ENCODE results near the gene CHID1.

Gene CHID1

DNA sequence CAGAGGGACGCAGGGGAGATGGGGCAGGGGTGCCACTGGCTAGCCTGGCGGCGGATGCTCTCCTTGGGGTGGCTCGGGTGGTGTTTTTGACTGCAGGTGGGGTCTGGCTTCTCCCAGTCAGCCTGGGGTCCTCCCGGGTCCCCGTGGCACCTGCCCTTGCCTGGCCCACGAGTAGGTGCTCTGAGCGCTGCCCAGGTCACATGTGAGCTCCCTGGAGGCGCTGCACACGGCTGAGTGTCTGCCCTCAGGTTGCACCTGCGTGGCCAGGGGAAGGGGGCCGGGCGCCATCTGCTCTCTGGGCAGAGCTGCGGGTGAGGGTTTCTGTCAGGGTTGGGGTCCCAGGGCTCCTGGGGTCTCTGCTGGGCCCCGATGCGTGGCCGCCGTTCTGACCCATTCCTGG, 62.7 kb downstream of the CHID1 start:
- peaks cover 0 to 12% of the 10 kb centered on the region in 2 donors for H3K27me3 Mint-ChIP-seq
- H3K9me3 Mint-ChIP-seq: no peaks in the 10 kb centered on the region
- ATAC-seq (replicated peaks): no peak
- H3K4me1 Mint-ChIP-seq (ENCODE audit: low read depth in 2 of 2): peaks cover 8% of the 10 kb centered on the region in 2 donors
- H3K4me3 Mint-ChIP-seq: peak overlapping the region in 1 of 2 donors; percentile 77
- no peak for DNase-seq
- H3K36me3 Mint-ChIP-seq (ENCODE audit: insufficient read depth): peaks cover 11% of the 10 kb centered on the region
- no peak overlapping the region for H3K27ac Mint-ChIP-seq

DNA sequence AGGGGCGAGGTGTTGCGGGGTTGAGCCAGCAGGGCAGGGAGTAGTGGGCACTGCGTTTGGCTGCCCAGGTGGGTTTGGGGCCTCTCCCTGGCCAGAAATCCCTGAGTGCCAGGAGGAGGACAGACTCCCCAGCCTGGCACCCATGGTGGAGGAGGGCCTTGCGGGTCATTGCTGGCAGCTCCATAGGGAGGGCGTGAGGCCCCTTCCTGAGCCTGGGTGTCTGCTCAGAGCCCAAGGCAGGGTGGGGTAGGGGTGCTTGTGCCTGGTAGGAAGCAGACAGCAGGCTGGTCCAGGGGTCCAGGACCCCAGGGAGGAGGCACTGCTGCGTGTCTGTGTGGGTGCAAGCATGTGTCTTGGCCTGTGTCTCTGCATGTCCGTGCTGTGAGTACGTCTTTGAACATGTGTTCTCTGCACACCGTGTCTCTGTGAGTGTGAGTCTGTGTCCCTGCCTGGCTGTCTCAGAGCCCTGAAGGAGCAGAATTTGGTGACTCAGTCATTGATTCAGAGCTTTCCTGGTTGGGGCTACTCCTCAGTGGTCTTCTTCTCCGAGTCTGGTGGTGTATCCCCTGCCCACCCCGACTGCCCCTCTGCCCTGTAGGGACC, 64.0 kb downstream of the CHID1 start:
- ATAC-seq (replicated peaks) (no peak), DNase-seq (no peak)
- H3K4me1 Mint-ChIP-seq (ENCODE audit: low read depth in 2 of 2): peaks cover 8% of the 10 kb centered on the region in 2 donors
- no peak overlapping the region for H3K4me3 Mint-ChIP-seq
- H3K27me3 Mint-ChIP-seq: peaks cover 0 to 12% of the 10 kb centered on the region in 2 donors
- H3K9me3 Mint-ChIP-seq: no peaks in the 10 kb centered on the region
- H3K36me3 Mint-ChIP-seq (ENCODE audit: insufficient read depth): peaks cover 9% of the 10 kb centered on the region
- H3K27ac Mint-ChIP-seq: no peak overlapping the region

DNA sequence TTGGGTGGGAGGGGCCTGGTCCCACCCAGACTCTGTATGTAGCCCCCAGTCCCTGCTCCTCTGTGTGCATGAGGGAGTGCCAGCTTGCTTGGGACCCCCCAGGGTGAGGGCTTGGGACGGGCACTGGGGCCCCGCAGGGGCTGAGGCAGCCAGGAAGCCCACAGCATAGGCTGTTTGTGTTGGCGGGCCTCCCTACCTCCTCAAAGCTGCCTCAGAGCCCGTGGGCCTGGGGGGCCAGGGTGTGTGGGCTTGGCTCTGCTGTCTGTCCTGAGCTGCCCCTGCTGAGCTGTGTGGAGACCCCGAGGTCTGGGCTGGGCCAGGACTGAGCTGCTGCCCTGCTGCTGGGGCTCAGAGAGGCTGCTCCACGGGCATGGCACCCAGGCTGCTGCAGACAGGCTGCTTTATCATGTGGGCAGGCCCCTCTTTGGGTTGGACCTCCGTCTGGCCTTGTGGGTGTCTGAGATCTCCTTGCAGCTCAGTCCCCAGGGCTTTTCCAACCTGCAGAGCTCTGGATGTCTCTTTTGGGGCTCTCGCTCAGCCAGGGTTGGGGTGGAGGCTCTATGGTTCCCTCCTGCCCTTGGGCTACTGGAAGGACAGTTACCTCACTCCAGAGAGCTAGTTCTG, 64.6 kb downstream of the CHID1 start:
- Mint-ChIP-seq H3K36me3 (ENCODE audit: insufficient read depth) (peaks cover 9% of the 10 kb centered on the region), H3K9me3 (no peaks in the 10 kb centered on the region), H3K4me1 (ENCODE audit: low read depth in 2 of 2) (peaks cover 12 to 13% of the 10 kb centered on the region in 2 donors), H3K27me3 (peaks cover 0 to 12% of the 10 kb centered on the region in 2 donors), H3K27ac (no peak overlapping the region), H3K4me3 (no peak overlapping the region)
- DNase-seq: no peak
- ATAC-seq (replicated peaks): no peak

DNA sequence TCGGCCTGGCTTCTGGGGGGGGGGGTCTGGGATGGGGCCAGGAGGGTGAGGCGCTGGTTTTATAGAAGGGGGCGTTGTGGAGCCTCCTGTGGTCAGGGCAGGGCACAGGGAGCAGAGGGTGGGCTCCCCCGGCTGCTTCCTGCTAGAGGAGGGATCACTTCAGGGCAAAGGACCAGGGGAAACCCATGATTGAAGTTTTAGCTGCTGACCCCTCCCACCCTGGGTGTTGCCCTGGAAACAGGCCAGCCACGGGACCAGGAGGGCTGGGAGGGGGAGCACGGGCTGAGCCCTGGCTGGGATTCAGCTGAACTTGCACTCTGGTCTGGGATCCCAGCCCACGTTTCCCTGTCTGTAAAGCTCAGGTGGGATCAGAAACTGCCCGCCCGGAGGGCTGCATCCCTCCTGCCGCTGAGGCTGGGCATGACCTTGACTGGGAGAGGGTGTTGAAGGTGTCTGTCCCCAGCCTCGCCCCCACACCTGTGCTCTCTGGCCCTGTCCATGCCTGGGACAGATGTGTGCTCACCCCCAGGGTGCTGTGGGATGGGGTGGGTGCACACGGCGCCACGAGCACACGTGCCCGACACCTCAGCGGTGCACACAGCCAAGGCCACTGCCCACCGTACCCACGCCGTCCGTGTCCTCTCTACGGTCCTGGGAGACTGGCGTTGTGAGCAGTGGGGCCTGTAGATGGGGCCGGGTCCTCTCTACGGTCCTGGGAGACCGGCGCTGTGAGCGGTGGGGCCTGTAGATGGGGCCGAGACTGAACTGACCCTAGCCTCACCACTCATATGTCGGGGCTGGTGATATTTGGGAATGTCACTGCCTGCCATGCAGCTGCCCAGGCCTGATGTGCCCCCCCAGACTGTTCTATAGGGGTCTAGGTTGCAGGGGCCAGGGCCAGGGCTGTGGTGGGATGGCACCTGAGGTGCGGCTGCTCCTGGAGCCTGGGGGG, 65.6 kb downstream of the CHID1 start:
- no peak for ATAC-seq (replicated peaks)
- DNase-seq: no peak
- no peaks in the 10 kb centered on the region for H3K9me3 Mint-ChIP-seq
- H3K27ac Mint-ChIP-seq: no peak overlapping the region
- peaks cover 21 to 22% of the 10 kb centered on the region in 2 donors for H3K4me1 Mint-ChIP-seq (ENCODE audit: low read depth in 2 of 2)
- H3K4me3 Mint-ChIP-seq: peak overlapping the region in 1 of 2 donors; percentile 17
- peaks cover 0 to 12% of the 10 kb centered on the region in 2 donors for H3K27me3 Mint-ChIP-seq
- peaks cover 14% of the 10 kb centered on the region for H3K36me3 Mint-ChIP-seq (ENCODE audit: insufficient read depth)

DNA sequence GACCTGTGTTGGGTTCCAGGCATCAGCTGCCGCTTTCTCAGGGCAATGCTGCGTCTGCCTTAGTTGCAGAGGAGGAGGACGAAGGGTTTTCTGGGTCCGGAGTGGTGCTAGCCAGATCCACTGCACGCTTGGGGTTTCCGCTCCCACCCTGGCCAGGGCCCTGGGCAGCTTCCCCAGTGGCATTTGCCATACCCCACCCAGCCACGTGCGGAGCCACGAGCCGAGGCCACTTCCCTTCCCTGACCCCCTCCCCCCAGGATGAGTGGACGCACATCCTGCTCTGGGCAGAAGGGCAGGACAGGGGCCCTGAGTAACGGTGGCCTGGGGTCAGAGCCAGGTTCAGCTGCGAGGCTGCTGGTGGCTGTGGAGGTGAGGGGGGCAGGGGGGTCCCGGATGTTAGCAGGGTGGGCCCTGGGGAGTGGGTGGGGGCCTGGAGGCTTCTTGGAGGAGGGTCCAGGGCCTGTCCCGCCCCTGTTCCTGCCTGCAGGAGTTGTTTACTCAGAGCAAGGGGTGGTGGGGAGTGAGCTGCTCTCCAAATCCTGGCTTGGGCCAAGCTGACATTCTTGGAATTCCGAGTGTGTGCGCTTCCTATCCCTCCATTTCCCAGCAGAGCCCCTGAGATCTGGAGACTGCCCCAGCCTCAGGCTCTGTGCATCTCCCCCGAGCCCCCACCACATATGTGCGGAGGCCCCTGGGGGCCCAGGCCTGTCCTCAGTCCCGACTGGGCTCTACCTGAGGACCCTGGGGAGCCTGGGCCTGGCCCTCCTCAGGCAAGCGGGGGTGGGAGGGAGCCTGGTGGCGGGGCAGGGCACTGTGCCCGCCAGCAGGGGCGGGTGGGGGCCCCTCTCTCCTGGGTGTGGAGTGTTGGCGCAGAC, 66.6 kb downstream of the CHID1 start:
- H3K27me3 Mint-ChIP-seq: peaks cover 0 to 9% of the 10 kb centered on the region in 2 donors
- no peaks in the 10 kb centered on the region for H3K9me3 Mint-ChIP-seq
- ATAC-seq (replicated peaks): no peak
- H3K4me3 Mint-ChIP-seq: peak overlapping the region; percentile 68
- peak overlapping the region in 1 of 2 donors; percentile 44 for H3K27ac Mint-ChIP-seq
- DNase-seq: no peak
- peaks cover 20% of the 10 kb centered on the region for H3K36me3 Mint-ChIP-seq (ENCODE audit: insufficient read depth)
- peaks cover 19 to 23% of the 10 kb centered on the region in 2 donors for H3K4me1 Mint-ChIP-seq (ENCODE audit: low read depth in 2 of 2)

- Mint-ChIP-seq H3K27ac (peak overlapping the region in 1 of 2 donors; percentile 44), H3K27me3 (peaks cover 0 to under 1% of the 10 kb centered on the region in 2 donors), H3K4me1 (ENCODE audit: low read depth in 2 of 2) (peaks cover 14 to 23% of the 10 kb centered on the region in 2 donors), H3K9me3 (no peaks in the 10 kb centered on the region), H3K36me3 (ENCODE audit: insufficient read depth) (peaks cover 26% of the 10 kb centered on the region), H3K4me3 (peak overlapping the region; percentile 68)
- ATAC-seq (replicated peaks) (peak; percentile 1), DNase-seq (no peak)
These were observed 67.4 kb downstream of the CHID1 start for GRCh38 chr11:843086-843734.

- ATAC-seq (replicated peaks) (peak; percentile 86), DNase-seq (peak; percentile 84 to 86 (median 85))
- no peaks in the 10 kb centered on the region for H3K27me3 Mint-ChIP-seq
- no peaks in the 10 kb centered on the region for H3K9me3 Mint-ChIP-seq
- peak within 1 kb of the TSS; percentile 52 to 66 for H3K27ac Mint-ChIP-seq
- H3K4me1 Mint-ChIP-seq (ENCODE audit: low read depth in 2 of 2): peaks cover 14 to 27% of the 10 kb centered on the region in 2 donors
- peaks cover 32% of the 10 kb centered on the region for H3K36me3 Mint-ChIP-seq (ENCODE audit: insufficient read depth)
- H3K4me3 Mint-ChIP-seq: peak within 1 kb of the TSS; percentile 83
These were observed 68.1 kb downstream of the CHID1 start, which contains the start of the genes POLR2L and TSPAN4 for GRCh38 chr11:842370-843002. Gene POLR2L, minus strand, starts transcription at chr11:842529. Its CDS starts 21 bp downstream, at chr11:842508. Gene TSPAN4, plus strand, starts transcription at chr11:842852. Its CDS starts 7,453 bp downstream, at chr11:850305.

GRCh38 chr11:841981-842369, 68.6 kb downstream of the CHID1 start:
- Mint-ChIP-seq H3K4me3 (peak overlapping the region; percentile 83), H3K4me1 (ENCODE audit: low read depth in 2 of 2) (peaks cover 14 to 27% of the 10 kb centered on the region in 2 donors), H3K36me3 (ENCODE audit: insufficient read depth) (peaks cover 37% of the 10 kb centered on the region), H3K27ac (peak overlapping the region; percentile 52 to 66), H3K9me3 (no peaks in the 10 kb centered on the region), H3K27me3 (no peaks in the 10 kb centered on the region)
- no peak for DNase-seq
- ATAC-seq (replicated peaks): peak; percentile 38

GRCh38 chr11:839875-840617, 70.6 kb downstream of the CHID1 start:
- H3K27ac Mint-ChIP-seq: peak overlapping the region; percentile 28 to 29
- no peaks in the 10 kb centered on the region for H3K9me3 Mint-ChIP-seq
- no peaks in the 10 kb centered on the region for H3K27me3 Mint-ChIP-seq
- peaks cover 34% of the 10 kb centered on the region for H3K36me3 Mint-ChIP-seq (ENCODE audit: insufficient read depth)
- peaks cover 14 to 29% of the 10 kb centered on the region in 2 donors for H3K4me1 Mint-ChIP-seq (ENCODE audit: low read depth in 2 of 2)
- ATAC-seq (replicated peaks): no peak
- H3K4me3 Mint-ChIP-seq: peak overlapping the region; percentile 83
- DNase-seq: no peak

GRCh38 chr11:839280-839623, 71.4 kb downstream of the CHID1 start:
- Mint-ChIP-seq H3K4me1 (ENCODE audit: low read depth in 2 of 2) (peaks cover 14 to 27% of the 10 kb centered on the region in 2 donors), H3K4me3 (peak overlapping the region in 1 of 2 donors; percentile 29), H3K27me3 (no peaks in the 10 kb centered on the region), H3K9me3 (no peaks in the 10 kb centered on the region), H3K27ac (peak overlapping the region in 1 of 2 donors; percentile 29), H3K36me3 (ENCODE audit: insufficient read depth) (peaks cover 34% of the 10 kb centered on the region)
- no peak for DNase-seq
- ATAC-seq (replicated peaks): no peak

DNA sequence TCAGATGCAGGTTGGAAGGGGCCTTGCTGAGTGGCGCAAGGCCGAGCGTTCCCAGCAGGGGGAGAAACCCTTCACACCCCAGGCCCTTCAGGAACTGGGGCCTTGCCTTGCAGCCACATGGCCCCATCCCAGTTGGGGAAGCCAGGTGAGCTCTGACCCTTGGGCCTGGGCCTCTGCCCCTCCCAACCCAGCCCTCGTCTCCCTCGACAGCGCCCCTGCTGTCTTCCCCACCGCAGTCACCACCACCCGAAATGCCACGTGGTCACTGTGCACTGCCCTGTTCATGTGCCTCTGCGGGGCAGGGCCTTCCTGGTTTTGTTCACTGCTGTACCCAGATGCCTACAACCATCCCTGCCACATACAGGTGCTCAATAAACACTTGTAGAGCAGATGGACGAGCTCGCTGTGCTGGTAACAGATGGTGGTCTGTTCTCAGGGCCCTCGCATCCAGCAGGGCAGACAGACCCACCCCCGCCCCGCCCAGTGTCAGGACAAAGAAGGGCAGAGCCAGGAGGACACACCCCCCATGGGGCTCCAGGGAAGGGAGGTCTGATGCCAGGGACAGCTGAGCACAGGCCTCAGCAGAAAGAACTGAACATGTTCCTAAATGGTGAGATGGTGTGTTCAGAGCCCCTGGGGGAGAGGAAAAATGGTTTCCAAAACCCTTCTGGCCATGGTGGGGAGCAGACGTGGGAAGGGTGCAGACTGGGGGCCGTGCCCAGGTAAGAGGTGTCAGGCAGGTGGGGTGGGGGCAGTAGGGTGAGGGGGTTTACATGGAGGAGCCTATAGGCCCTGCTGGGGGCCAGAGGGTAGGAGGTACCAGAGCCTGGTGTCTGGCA, 72.0 kb downstream of the CHID1 start:
- Mint-ChIP-seq H3K27me3 (no peaks in the 10 kb centered on the region), H3K36me3 (ENCODE audit: insufficient read depth) (peaks cover 34% of the 10 kb centered on the region), H3K9me3 (no peaks in the 10 kb centered on the region), H3K27ac (no peak overlapping the region), H3K4me1 (ENCODE audit: low read depth in 2 of 2) (peaks cover 17 to 30% of the 10 kb centered on the region in 2 donors), H3K4me3 (no peak overlapping the region)
- ATAC-seq (replicated peaks) (no peak), DNase-seq (no peak)

All from effector memory CD8-positive, alpha-beta T cell (primary cell).